ENCODE results near the gene PA2G4. TPM values are rescaled to one million over a fixed set of nuclear protein-coding genes. Genes with fewer than 3 reads are reported as not detected.
"Not testable (repeated sequence)": the region's sequence is repeated elsewhere in the genome, so short reads cannot be mapped to it uniquely, and the experiment has no call there.

The PA2G4 gene
- total and polyA plus RNA-seq, 7 donors, result 75.3 to 258 (median 115) TPM

GRCh38 chr12:56154246-56154771, 50.0 kb downstream of the PA2G4 start:
- Histone ChIP-seq H3K36me3 (ENCODE audit: insufficient read depth in 1 of 2, low read depth in 1 of 2) (peaks cover under 1 to 9% of the 10 kb centered on the region in 2 donors), H3K27me3 (ENCODE audit: insufficient read depth in 3 of 3, low read length in 2 of 3) (no peaks in the 10 kb centered on the region), H3K4me1 (peaks cover 25% of the 10 kb centered on the region), H3K4me3 (peak overlapping the region; percentile 75), H3K27ac (peak overlapping the region; percentile 90), H3K9me3 (no peaks in the 10 kb centered on the region)
- WGBS, 3 donors, result 45 to 71% (median 69%) methylated on average over 1 of the region's 1 CpG
- TF ChIP-seq CTCF (IDR thresholded peaks at IDR 0.05), result no peak
- intact Hi-C loops (cut with DNase I), result no loop called here
- no peak for DNase-seq
- ATAC-seq, result peak in 1 of 4 donors; percentile 21

GRCh38 chr12:56154818-56155217, 50.5 kb downstream of the PA2G4 start:
- H3K27me3 ChIP-seq (ENCODE audit: insufficient read depth in 3 of 3, low read length in 2 of 3), result no peaks in the 10 kb centered on the region
- no peaks in the 10 kb centered on the region for H3K9me3 ChIP-seq
- intact Hi-C loops (cut with DNase I), result loop anchor here in 1 of 2 donors (5.0 kb wide), 1 partner anchor 33 kb away; no protein-coding TSS in a partner anchor
- H3K36me3 ChIP-seq (ENCODE audit: insufficient read depth in 1 of 2, low read depth in 1 of 2), result peaks cover 4 to 8% of the 10 kb centered on the region in 2 donors
- H3K4me3 ChIP-seq, result peak overlapping the region; percentile 75
- DNase-seq (no peak), ATAC-seq (no peak)
- TF ChIP-seq CTCF (IDR thresholded peaks at IDR 0.05), result no peak
- peak overlapping the region; percentile 90 for H3K27ac ChIP-seq
- peaks cover 30% of the 10 kb centered on the region for H3K4me1 ChIP-seq
- WGBS, 3 donors, result 73 to 79% (median 74%) methylated on average over 5 of the region's 5 CpGs

- H3K36me3 ChIP-seq (ENCODE audit: insufficient read depth in 1 of 2, low read depth in 1 of 2), result peaks cover 7 to 10% of the 10 kb centered on the region in 2 donors
- H3K4me1 ChIP-seq, result peaks cover 34% of the 10 kb centered on the region
- no peak for DNase-seq
- peak overlapping the region; percentile 15 for H3K27ac ChIP-seq
- no peak for ATAC-seq
- 84 to 91% (median 87%) methylated on average over 11 of the region's 11 CpGs for WGBS, 3 donors
- no peak for TF ChIP-seq CTCF (IDR thresholded peaks at IDR 0.05)
- H3K27me3 ChIP-seq (ENCODE audit: insufficient read depth in 3 of 3, low read length in 2 of 3), result no peaks in the 10 kb centered on the region
- intact Hi-C loops (cut with DNase I), result loop anchor here in 1 of 2 donors (5.0 kb wide), 1 partner anchor 33 kb away; no protein-coding TSS in a partner anchor
- H3K4me3 ChIP-seq, result peak overlapping the region; percentile 75
- no peaks in the 10 kb centered on the region for H3K9me3 ChIP-seq
Observed at GRCh38 chr12:56155256-56155845, 51.0 kb downstream of the PA2G4 start.

GRCh38 chr12:56156464-56157200, 52.3 kb downstream of the PA2G4 start:
- Histone ChIP-seq H3K4me3 (peak overlapping the region; percentile 95), H3K27ac (peak overlapping the region; percentile 94), H3K4me1 (peaks cover 36% of the 10 kb centered on the region), H3K36me3 (ENCODE audit: insufficient read depth in 1 of 2, low read depth in 1 of 2) (peaks cover 15 to 23% of the 10 kb centered on the region in 2 donors)
- DNase-seq; H3K27me3 ChIP-seq (ENCODE audit: insufficient read depth in 3 of 3, low read length in 2 of 3); ATAC-seq; H3K9me3 ChIP-seq: not testable (repeated sequence)
- intact Hi-C loops (cut with DNase I), result loop anchor here in 1 of 2 donors (5.0 kb wide), 1 partner anchor 34 kb away; no protein-coding TSS in a partner anchor
- WGBS, 3 donors, result 93 to 95% (median 93%) methylated on average over 21 of the region's 21 CpGs

Measured in psoas muscle (tissue), 8 donors.